Activated CD4-positive, alpha-beta T cell treated with anti-CD3 and anti-CD28 coated beads, Interleukin-2, amount 10 ng/mL, durations not matched to agents 24 days and 14 days (primary cell): ENCODE data around the gene FAAP20. TPM values are rescaled to one million over a fixed set of nuclear protein-coding genes. Genes with fewer than 3 reads are reported as not detected.

Experiments used
- DNase-seq: peaks from one replicate; pipeline ENCODE4 v3.0.0; 2022
- H3K27ac Mint-ChIP-seq: one replicate; pipeline ENCODE4 v1.8.0; 2022; ENCODE audit warnings: mild to moderate bottlenecking, mixed read lengths
- H3K27me3 Mint-ChIP-seq: one replicate; pipeline ENCODE4 v1.8.0; 2022; ENCODE audit warnings: mixed read lengths
- H3K36me3 Mint-ChIP-seq: one replicate; pipeline ENCODE4 v1.8.0; 2022; ENCODE audit warnings: low read depth, mild to moderate bottlenecking, mixed read lengths
- H3K4me1 Mint-ChIP-seq: one replicate; pipeline ENCODE4 v1.8.0; 2021; ENCODE audit warnings: mixed read lengths
- H3K4me3 Mint-ChIP-seq: one replicate; pipeline ENCODE4 v1.8.0; 2022; ENCODE audit warnings: mild to moderate bottlenecking, moderate library complexity, mixed read lengths
- H3K9me3 Mint-ChIP-seq: one replicate; pipeline ENCODE4 v1.8.0; 2021; ENCODE audit warnings: mixed read lengths
- intact Hi-C: fragments of 100-400 bp; cut with micrococcal nuclease; formaldehyde crosslinking; loops from one replicate; pipeline ENCODE4 v1.15.1; 2023
- total RNA-seq: library from RNA; stranded (reverse); gene quantifications from 2 replicates; pipeline ENCODE4 v1.2.3, GENCODE V29; 2022

FAAP20 gene
- total RNA-seq, 1 donor from 2014 or later = 60.3 TPM

GRCh38 chr1:2187619-2188018, 7.0 kb downstream of the FAAP20 start:
- no peaks in the 10 kb centered on the region for H3K27me3 Mint-ChIP-seq
- peaks cover 5% of the 10 kb centered on the region for H3K36me3 Mint-ChIP-seq
- no peak overlapping the region for H3K27ac Mint-ChIP-seq
- no peaks in the 10 kb centered on the region for H3K9me3 Mint-ChIP-seq
- intact Hi-C loops = no loop called here
- peaks cover 2% of the 10 kb centered on the region for H3K4me1 Mint-ChIP-seq
- no peak for DNase-seq
- H3K4me3 Mint-ChIP-seq = no peak overlapping the region

- peaks cover 5% of the 10 kb centered on the region for H3K36me3 Mint-ChIP-seq
- peaks cover 2% of the 10 kb centered on the region for H3K4me1 Mint-ChIP-seq
- H3K4me3 Mint-ChIP-seq = no peak overlapping the region
- H3K9me3 Mint-ChIP-seq = no peaks in the 10 kb centered on the region
- intact Hi-C loops = no loop called here
- DNase-seq = no peak
- no peak overlapping the region for H3K27ac Mint-ChIP-seq
- no peaks in the 10 kb centered on the region for H3K27me3 Mint-ChIP-seq
Measured at GRCh38 chr1:2186901-2187300, 7.7 kb downstream of the FAAP20 start.

- H3K27me3 Mint-ChIP-seq = no peaks in the 10 kb centered on the region
- H3K4me3 Mint-ChIP-seq = no peak overlapping the region
- H3K9me3 Mint-ChIP-seq = no peaks in the 10 kb centered on the region
- no peak for DNase-seq
- H3K27ac Mint-ChIP-seq = no peak overlapping the region
- H3K4me1 Mint-ChIP-seq = no peaks in the 10 kb centered on the region
- intact Hi-C loops = no loop called here
- peaks cover 3% of the 10 kb centered on the region for H3K36me3 Mint-ChIP-seq
Measured at GRCh38 chr1:2185880-2186855, 8.4 kb downstream of the FAAP20 start.

GRCh38 chr1:2184934-2185333, 9.6 kb downstream of the FAAP20 start:
- H3K36me3 Mint-ChIP-seq = peaks cover 3% of the 10 kb centered on the region
- H3K27me3 Mint-ChIP-seq = no peaks in the 10 kb centered on the region
- intact Hi-C loops = no loop called here
- no peak for DNase-seq
- H3K27ac Mint-ChIP-seq = no peak overlapping the region
- H3K4me3 Mint-ChIP-seq = no peak overlapping the region
- no peaks in the 10 kb centered on the region for H3K9me3 Mint-ChIP-seq
- no peaks in the 10 kb centered on the region for H3K4me1 Mint-ChIP-seq

GRCh38 chr1:2184531-2184930, 10.0 kb downstream of the FAAP20 start:
- H3K36me3 Mint-ChIP-seq = peaks cover 3% of the 10 kb centered on the region
- no peak overlapping the region for H3K27ac Mint-ChIP-seq
- no peaks in the 10 kb centered on the region for H3K4me1 Mint-ChIP-seq
- DNase-seq = no peak
- no peaks in the 10 kb centered on the region for H3K9me3 Mint-ChIP-seq
- H3K27me3 Mint-ChIP-seq = no peaks in the 10 kb centered on the region
- intact Hi-C loops = no loop called here
- no peak overlapping the region for H3K4me3 Mint-ChIP-seq

GRCh38 chr1:2183937-2184334, 10.6 kb downstream of the FAAP20 start:
- DNase-seq = no peak
- Mint-ChIP-seq H3K27me3 (no peaks in the 10 kb centered on the region), H3K4me1 (no peaks in the 10 kb centered on the region), H3K27ac (no peak overlapping the region), H3K4me3 (no peak overlapping the region), H3K9me3 (no peaks in the 10 kb centered on the region), H3K36me3 (no peaks in the 10 kb centered on the region)
- intact Hi-C loops = no loop called here

GRCh38 chr1:2182376-2182775, 12.2 kb downstream of the FAAP20 start:
- Mint-ChIP-seq H3K4me3 (no peak overlapping the region), H3K27ac (no peak overlapping the region), H3K27me3 (no peaks in the 10 kb centered on the region), H3K4me1 (no peaks in the 10 kb centered on the region), H3K36me3 (no peaks in the 10 kb centered on the region), H3K9me3 (no peaks in the 10 kb centered on the region)
- intact Hi-C loops = no loop called here
- no peak for DNase-seq

GRCh38 chr1:2181752-2182151, 12.8 kb downstream of the FAAP20 start:
- Mint-ChIP-seq H3K36me3 (no peaks in the 10 kb centered on the region), H3K4me3 (no peak overlapping the region), H3K27me3 (no peaks in the 10 kb centered on the region), H3K9me3 (no peaks in the 10 kb centered on the region), H3K27ac (no peak overlapping the region), H3K4me1 (no peaks in the 10 kb centered on the region)
- intact Hi-C loops = no loop called here
- no peak for DNase-seq

- Mint-ChIP-seq H3K4me3 (no peak overlapping the region), H3K9me3 (no peaks in the 10 kb centered on the region), H3K27ac (no peak overlapping the region), H3K27me3 (no peaks in the 10 kb centered on the region), H3K4me1 (no peaks in the 10 kb centered on the region), H3K36me3 (no peaks in the 10 kb centered on the region)
- DNase-seq = no peak
- intact Hi-C loops = no loop called here
Measured at GRCh38 chr1:2181271-2181670, 13.3 kb downstream of the FAAP20 start.

- intact Hi-C loops = no loop called here
- no peak for DNase-seq
- Mint-ChIP-seq H3K27me3 (no peaks in the 10 kb centered on the region), H3K4me1 (no peaks in the 10 kb centered on the region), H3K36me3 (no peaks in the 10 kb centered on the region), H3K4me3 (no peak overlapping the region), H3K9me3 (no peaks in the 10 kb centered on the region), H3K27ac (no peak overlapping the region)
Measured at GRCh38 chr1:2180297-2181245, 14.0 kb downstream of the FAAP20 start.

- H3K27ac Mint-ChIP-seq = no peak overlapping the region
- no peak for DNase-seq
- H3K36me3 Mint-ChIP-seq = no peaks in the 10 kb centered on the region
- H3K9me3 Mint-ChIP-seq = no peaks in the 10 kb centered on the region
- H3K27me3 Mint-ChIP-seq = no peaks in the 10 kb centered on the region
- intact Hi-C loops = no loop called here
- no peaks in the 10 kb centered on the region for H3K4me1 Mint-ChIP-seq
- no peak overlapping the region for H3K4me3 Mint-ChIP-seq
Measured at GRCh38 chr1:2179283-2180013, 15.1 kb downstream of the FAAP20 start.

GRCh38 chr1:2178875-2179274, 15.7 kb downstream of the FAAP20 start:
- no peak for DNase-seq
- Mint-ChIP-seq H3K36me3 (no peaks in the 10 kb centered on the region), H3K4me1 (no peaks in the 10 kb centered on the region), H3K4me3 (no peak overlapping the region), H3K9me3 (no peaks in the 10 kb centered on the region), H3K27ac (no peak overlapping the region), H3K27me3 (no peaks in the 10 kb centered on the region)
- intact Hi-C loops = no loop called here

GRCh38 chr1:2177946-2178538, 16.5 kb downstream of the FAAP20 start:
- DNase-seq = no peak
- H3K9me3 Mint-ChIP-seq = no peaks in the 10 kb centered on the region
- H3K27me3 Mint-ChIP-seq = no peaks in the 10 kb centered on the region
- no peak overlapping the region for H3K27ac Mint-ChIP-seq
- intact Hi-C loops = no loop called here
- H3K4me3 Mint-ChIP-seq = no peak overlapping the region
- no peaks in the 10 kb centered on the region for H3K4me1 Mint-ChIP-seq
- H3K36me3 Mint-ChIP-seq = no peaks in the 10 kb centered on the region
